GM18502 (cell line): Measurements from ENCODE around the gene RPL18.
"Not testable (repeated sequence)": the region's sequence is repeated elsewhere in the genome, so short reads cannot be mapped to it uniquely, and the experiment has no call there.

ENCODE experiments used
- ATAC-seq: cut with Tn5 transposase; IDR thresholded peaks from one replicate; pipeline ENCODE4 v1.9.1; 2021; ENCODE audit warnings: mild to moderate bottlenecking; ENCODE audit not compliant: unreplicated experiment, poor library complexity

The RPL18 gene

DNA sequence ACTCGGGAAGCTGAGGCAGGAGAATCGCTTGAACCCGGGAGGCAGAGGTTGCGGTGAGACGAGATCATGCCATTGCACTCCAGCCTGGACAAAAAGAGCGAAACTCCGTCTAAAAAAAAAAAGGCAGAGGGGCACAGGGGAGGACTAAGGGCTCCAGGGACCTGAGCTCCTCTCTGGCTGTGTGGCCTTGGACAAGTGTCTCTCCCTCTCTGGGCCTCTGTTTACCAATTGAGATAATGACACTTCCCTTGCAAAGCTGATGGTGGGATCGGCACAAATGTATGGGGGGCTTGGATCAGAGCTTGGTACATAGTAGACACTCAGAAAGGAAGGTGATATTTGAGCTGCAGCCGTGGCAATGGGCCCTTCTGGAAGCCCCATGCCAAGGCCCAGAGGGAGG is 23.8 kb downstream of the RPL18 start:
- no peak for ATAC-seq

DNA sequence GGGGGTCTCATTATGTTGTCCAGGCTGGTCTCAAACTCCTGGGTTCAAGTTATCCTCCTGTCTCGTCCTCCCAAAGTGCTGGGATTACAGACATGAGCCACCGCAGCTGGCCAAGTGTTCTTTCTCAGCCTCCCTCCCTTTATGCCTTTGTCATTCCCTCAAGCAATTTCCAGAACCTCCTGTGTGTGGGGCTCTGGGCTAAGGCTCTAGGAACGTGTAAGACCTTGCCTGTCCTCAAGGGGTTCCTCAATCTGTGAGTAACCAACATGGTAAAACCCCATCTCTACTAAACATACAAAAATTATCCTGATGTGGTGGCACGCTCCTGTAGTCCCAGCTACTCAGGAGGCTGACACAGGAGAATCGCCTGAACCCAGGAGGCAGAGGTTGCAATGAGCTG is 28.0 kb downstream of the RPL18 start:
- no peak for ATAC-seq

DNA sequence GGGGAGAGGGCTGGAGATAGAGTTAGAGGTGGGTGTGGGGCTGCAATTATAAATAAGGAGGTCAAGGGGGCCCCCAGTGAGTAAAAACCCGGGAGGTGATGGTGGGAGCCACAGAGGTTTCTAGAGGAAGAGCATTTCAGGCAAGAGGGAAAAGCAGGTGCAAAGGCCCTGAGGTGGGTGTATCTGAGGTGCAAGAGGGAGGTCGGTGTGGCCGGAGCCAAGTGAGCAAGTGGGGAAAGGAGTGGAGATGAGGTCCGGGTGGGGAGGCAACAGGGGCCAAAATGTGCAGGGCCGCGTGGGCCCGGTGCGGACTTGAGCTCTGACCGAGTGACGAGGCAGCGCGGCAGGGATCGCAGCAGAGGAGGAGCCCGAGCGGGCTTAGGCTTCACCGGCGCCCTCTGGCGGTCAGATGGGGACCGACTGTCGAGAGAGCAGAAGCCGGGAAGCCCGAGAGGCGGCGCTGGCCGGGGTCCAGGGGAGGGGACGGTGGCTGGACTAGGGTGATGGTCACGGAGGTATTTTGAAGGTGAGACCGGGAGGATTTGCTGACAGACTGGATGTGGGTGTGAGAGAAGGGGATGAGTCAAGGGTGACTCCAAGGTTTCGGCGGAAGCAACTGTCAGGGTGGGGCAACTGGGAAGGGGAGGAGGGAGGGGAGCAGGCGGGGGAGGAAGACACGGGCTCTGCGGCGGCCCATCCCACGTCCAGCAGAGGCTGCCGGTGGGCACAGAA is 30.1 kb downstream of the RPL18 start:
- no peak for ATAC-seq

DNA sequence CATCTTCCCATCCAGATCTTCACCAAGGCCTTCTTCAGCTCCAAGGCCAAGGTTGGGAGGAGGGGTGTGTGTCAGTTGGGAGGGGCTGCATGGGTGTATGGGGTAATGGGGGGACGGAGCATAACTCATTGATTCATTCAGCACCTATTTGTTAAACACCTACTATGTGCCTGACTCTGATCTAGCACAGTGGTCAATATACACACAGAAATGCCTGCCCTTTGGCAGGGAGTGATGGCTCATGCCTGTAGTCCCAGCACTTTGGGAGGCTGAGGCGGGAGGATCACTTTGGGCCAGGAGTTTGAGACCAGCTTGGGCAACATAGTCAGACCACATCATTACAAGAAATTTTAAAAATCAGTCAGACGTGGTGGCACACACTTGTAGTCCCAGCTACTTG is 31.6 kb downstream of the RPL18 start:
- no peak for ATAC-seq

DNA sequence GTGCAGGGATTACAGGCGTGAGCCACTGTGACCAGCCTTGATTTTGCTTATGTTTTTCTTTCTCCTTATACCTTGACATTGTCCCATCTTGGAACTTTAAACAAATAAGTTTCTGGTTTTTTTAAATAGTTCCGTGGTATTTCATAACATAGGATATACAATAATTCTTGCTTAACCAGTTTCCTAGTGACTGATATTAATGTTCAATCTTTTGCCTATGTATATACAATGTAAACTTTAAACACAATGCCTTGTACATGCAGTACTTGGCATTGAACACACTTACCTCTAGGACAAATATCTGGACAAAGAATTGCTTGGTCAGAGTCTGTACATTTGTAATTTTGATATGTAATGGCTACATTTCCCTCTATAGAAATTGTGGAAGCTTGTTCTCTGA is 36.8 kb downstream of the RPL18 start:
- ATAC-seq, result no peak

DNA sequence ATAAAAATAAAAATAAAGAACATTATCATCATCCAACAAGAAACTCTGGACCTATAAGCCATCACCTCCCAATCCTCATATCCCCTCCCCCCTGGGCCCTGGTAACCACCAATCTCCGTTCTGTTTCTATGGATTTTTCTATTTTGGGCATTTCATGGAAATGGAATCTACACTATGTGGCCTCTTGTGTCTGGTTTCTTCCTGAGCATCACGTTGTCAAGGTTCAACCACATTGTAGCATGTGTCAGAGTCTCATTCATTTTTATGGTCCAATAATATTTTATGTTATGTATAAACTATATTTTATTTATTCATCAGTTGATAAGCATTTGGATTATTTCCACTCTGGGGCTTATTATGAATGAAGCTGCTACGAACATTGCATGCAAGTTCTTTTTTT is 40.1 kb downstream of the RPL18 start:
- no peak for ATAC-seq

DNA sequence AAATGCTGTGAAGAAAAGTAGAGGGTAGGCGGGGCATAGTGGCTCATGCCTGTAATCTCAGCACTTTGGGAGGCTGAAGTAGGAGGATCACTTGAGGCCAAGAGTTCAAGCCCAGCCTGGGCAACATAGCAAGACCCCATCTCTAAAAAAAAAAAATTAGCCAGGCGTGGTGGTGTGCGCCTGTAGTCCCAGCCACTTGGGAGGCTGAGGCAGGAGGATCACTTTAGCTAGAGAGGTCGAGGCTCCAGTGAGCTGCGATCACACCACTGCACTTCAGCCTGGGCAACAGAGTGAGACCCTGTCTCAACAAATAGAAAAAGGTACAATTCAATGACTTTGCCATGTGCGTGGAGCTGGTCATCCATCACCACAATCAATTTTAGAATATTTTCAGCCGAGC is 41.1 kb downstream of the RPL18 start:
- not testable (repeated sequence) for ATAC-seq

DNA sequence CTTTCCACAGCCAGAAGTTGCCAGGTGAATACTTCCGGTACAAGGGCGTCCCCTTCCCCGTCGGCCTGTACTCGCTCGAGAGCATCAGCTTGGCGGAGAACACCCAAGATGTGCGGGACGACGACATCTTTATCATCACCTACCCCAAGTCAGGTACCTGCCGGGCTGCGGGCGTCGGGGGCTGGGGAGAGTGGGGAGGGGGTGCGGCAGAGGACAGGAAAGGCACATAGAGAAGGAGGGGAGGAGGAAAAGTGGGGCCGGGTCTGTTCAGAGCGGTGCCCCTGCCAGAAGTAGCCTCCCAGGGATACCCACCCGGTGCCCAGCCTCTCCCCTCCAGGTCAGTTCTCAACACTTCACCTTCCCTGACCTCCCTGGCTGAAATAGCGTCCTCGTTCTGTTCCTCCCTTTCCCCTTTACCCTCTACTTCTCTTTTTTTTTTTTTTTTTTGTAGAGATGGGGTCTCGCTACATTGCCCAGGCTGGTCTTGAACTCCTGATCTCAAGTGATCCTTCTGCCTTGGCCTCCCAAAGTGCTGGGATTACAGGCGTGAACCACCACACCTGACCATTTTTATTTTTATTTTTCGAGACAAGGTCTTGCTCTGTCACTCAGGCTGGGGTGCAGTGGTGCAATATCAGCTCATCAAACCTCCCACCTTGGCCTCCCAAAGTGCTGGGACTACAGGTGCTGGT is 42.9 kb downstream of the RPL18 start:
- ATAC-seq, result no peak

DNA sequence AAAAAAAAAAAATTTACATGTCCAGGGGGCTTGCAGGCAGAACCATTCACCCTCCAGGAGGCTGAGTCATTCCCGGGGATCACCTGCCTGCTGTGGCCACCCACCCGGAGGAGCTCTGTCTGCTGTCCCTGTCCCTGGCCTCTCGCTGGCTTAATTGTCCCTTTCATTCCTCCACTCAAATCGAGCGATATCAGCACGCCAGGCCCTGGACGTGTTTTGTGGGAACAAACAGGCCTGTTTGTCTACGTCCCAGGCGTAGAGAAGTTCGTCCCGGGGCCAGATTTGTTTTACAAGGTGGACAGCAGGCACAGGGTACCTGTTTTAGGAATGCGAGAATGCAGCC is 45.8 kb downstream of the RPL18 start:
- no peak for ATAC-seq

DNA sequence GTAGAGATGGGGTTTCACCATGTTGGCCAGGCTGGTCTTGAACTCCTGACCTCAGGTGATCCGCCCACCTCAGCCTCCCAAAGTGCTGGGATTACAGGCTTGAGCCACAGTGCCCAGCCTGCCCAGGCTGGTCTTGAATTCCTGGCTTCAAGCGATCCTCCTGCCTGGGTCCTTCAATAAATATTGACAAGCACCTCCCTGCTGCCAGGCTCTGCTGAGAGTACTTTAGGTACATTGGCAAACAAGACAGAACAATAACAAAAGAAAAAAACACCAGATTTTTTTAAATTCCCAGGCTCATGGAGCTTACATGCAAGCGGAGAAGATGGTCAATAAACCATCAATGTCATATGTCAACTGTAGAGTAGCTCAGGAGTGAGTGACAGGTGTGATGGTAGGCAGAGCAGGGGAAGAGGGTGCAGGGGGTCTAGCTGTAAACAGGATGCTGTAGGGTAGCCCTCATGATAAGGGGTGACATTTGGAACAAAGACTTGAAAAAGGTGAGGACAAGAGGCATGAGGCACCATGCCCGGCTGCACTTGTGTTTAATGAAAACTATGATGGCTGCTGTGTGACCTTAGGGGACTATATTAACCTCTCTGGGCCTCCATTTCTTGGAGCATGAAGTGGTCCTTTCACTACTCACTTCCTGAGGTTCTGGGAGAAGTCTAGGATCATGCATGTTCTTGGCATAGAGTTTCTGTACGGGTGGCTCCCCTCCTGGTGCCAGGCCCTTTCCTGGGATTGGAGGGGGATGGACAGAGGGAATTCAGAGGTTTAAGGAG is 47.4 kb downstream of the RPL18 start:
- ATAC-seq, result no peak

DNA sequence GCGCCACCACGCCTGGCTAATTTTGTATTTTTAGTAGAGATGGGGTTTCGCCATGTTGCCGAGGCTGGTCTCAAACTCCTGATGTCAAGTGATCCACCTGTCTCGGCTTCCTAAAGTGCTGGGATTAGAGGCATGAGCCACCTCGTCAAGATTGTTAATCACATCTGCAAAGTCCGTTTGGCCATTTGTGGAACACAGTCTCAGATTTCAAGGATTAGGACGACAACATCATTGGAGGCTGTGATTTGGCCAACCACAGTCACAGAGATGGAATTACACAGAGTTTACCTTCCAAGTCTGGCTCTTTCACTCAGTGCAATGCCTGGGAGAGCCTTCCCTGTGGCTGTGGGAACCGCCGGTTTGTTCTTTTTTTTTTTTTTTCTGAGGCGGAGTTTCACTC is 49.2 kb downstream of the RPL18 start:
- ATAC-seq, result no peak

DNA sequence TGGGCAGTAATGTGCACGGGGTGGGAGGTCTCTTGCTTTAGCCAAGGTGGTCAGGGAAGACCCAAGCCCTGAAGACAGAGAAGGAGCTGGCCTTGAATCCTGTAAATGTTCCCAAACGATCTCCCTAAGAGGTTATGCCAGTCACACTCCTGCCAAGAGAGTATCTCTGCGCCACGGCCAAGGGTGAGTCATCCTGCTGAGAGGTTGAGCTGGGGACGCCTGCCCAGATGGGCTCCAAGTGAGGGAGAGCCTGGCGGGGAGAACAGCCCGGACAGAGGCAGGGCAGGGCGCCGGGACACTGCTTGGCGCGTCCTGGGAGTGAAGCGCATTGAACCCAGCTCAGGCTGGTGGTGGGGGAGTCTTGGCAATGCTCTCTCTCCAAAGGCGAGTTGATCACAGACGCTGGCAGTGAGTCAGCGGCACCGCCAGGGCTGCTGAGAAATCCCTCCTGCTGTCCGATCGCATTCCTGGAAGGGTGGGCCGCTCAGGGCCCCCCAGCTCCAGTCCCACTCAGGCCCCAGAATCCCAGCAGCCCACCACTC is 50.6 kb downstream of the RPL18 start:
- no peak for ATAC-seq
